GM19468 (cell line): ENCODE data around the gene FBRSL1.

Experiments
- ATAC-seq: cut with Tn5 transposase; IDR thresholded peaks from one replicate; pipeline ENCODE4 v1.9.1; 2021; ENCODE audit warnings: mild to moderate bottlenecking, moderate library complexity, moderate number of reproducible peaks; ENCODE audit not compliant: unreplicated experiment; ENCODE audit errors: extremely low read depth

The FBRSL1 gene

GRCh38 chr12:132481771-132482745 lies 7.9 kb upstream of the FBRSL1 start:
- no peak for ATAC-seq

DNA sequence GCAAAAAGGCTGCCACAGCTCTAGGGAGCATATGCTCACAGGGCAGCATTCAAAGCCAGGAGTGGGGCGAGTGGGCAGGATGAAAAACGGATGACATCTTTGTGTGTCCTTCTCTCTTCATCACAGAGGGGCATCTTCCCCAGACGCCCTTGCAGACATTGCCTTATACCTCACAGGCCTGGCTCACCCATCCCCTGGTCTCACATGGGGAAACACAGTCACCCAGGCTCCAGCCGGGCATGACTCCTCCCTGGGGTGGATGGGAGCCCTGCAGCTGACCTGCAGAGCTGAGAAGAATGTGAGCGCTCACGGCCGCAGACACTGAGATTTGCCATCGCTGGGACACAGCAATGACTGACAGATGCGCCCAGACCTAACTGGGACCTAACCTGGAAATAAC lies 7.2 kb upstream of the FBRSL1 start:
- no peak for ATAC-seq

GRCh38 chr12:132483208-132483607 lies 6.7 kb upstream of the FBRSL1 start:
- no peak for ATAC-seq

- ATAC-seq = no peak
Observed at GRCh38 chr12:132483612-132484011, 6.3 kb upstream of the FBRSL1 start.

GRCh38 chr12:132484183-132484890 lies 5.6 kb upstream of the FBRSL1 start:
- no peak for ATAC-seq

GRCh38 chr12:132484891-132485441 lies 5.0 kb upstream of the FBRSL1 start:
- ATAC-seq = no peak

GRCh38 chr12:132485619-132486018 lies 4.3 kb upstream of the FBRSL1 start:
- ATAC-seq = no peak

GRCh38 chr12:132486168-132486567 lies 3.8 kb upstream of the FBRSL1 start:
- no peak for ATAC-seq

GRCh38 chr12:132486576-132486975 lies 3.4 kb upstream of the FBRSL1 start:
- no peak for ATAC-seq

- ATAC-seq = no peak
Observed at GRCh38 chr12:132487311-132487741, 2.6 kb upstream of the FBRSL1 start.

DNA sequence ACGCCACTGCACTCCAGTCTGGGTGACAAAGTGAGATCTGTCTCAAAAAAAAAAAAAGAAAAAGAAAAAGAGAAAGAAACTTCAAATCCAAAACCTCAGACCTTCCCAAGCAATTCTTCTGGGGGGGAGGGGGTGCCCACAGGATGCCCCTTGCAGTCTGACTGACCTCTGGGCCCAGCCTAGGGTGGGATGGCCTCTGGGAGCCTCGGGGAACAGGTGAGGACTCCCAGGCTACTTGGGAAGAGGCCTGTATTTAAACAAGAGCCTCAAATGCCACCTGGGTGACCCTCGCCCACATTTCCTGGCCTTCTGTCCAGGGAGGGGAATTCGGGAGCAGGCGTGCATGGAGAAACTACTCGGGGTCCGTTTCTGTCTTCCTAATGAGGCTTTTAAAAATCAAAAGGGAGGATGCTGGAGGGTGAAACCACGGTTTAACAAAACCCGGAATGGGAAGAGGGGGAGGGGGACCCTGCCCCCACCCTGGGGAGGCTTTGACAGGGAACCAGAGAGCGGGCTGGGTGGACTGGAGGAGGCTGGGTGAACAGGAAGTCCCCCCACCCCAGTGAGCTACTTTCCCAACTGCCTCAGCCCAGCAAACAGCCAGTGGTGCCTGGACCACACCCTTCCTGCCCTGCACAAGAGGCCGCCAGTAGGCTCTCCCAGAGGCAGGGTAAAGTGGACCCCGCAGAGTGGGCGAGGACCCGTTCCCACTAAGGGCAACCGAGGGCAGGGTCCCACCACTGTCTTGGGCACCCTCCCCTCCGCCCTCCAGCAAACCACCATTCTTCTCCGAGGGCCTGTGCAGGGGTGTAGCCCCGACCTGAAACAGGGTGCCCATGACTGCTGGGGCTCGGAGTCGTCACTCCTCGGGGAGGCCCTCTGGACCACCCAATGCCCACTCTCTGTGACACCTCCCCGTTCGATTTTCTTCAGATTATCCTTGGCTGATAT lies 1.5 kb upstream of the FBRSL1 start:
- no peak for ATAC-seq

GRCh38 chr12:132489078-132489601 lies 811 bp upstream of the FBRSL1 start:
- no peak for ATAC-seq

GRCh38 chr12:132490422-132491137 lies 629 bp downstream of the FBRSL1 start:
- ATAC-seq = no peak

DNA sequence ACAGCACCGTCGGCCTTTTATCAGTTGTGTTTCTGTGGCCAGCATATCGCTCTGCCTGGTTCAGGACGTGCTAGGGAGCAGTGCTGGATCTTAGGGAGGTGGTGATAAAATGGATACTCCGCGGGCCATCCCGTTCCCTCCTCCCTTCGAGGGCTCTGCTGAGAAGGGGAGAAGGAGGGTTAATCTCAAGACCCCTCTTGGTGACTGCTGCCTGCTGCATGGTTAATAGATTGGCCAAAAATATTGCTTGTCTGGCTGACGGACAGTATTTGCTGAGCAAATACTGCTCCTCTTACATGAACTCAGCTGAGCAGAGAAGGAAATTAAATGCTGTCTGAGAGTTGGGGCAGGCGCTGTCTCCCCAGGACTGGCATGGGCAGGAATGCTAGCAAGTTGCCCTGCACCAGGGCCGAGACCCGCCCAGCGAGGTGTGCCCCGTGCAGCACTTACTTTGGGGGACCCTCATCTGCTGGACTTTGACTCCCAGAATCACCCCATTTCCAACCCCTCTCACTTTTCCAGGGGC lies 1.2 kb downstream of the FBRSL1 start:
- ATAC-seq = no peak

- ATAC-seq = no peak
Observed at GRCh38 chr12:132491761-132492378, 1.9 kb downstream of the FBRSL1 start.

GRCh38 chr12:132492522-132492921 lies 2.6 kb downstream of the FBRSL1 start:
- no peak for ATAC-seq

DNA sequence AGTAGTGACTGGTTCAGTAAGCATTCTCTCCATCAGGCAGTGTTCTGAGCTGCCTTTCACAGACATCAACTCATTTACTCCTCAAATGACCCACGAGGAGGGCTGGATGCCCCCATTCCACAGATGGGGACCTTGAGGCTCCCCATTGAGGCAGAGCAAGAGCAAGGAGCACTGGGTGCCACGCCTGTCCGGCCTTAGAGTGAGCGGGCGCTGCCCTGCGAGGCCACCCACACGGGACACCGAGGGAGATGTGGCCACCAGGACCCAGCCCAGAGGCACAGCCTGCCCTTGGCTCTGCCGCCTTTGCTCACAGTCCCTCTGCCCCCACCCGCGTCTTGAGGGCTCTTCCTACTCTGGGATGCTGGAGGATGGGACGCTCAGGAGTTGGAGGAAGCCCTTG lies 3.0 kb downstream of the FBRSL1 start:
- ATAC-seq = no peak

GRCh38 chr12:132493482-132494178 lies 3.7 kb downstream of the FBRSL1 start:
- no peak for ATAC-seq
